Measurements from ENCODE around the gene AGR3.

The AGR3 gene

DNA sequence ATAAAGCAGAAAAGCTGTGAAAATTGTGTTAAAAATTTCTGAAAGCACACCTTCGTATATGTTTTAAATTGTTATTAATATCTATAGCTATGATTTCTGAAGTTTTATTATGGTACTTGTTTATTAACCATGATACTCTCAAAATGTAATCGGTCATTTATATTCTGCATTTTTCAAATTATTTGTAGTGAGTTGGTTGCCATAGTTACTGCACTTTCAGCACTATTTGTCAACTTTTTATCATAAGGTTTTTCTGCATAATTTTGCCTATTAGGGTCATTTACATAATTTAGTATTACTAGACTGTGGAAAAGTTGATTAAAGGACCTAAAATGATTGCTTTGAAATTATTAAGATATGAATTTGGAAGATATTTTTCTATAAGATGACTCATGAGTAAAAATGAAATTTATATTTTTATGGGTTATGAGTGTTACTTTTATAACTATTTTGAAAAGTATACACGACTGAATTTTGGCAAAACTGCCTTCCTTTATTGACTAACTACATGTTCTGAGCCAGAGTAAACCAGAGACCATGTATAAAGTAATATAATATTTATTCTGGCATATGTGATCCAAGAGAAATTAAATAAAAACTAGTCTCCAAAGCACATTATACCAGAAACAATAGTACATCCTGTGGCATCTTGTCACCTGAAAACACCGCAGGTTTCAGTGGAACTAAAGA lies 69.1 kb downstream of the AGR3 start:
- in situ Hi-C loops (cut with MboI; ENCODE audit: low pct_unique_long_range_greater_than_20kb, low sequenced_read_pairs, unreplicated experiment), result no loop called here
- TF ChIP-seq, protein P1, sequence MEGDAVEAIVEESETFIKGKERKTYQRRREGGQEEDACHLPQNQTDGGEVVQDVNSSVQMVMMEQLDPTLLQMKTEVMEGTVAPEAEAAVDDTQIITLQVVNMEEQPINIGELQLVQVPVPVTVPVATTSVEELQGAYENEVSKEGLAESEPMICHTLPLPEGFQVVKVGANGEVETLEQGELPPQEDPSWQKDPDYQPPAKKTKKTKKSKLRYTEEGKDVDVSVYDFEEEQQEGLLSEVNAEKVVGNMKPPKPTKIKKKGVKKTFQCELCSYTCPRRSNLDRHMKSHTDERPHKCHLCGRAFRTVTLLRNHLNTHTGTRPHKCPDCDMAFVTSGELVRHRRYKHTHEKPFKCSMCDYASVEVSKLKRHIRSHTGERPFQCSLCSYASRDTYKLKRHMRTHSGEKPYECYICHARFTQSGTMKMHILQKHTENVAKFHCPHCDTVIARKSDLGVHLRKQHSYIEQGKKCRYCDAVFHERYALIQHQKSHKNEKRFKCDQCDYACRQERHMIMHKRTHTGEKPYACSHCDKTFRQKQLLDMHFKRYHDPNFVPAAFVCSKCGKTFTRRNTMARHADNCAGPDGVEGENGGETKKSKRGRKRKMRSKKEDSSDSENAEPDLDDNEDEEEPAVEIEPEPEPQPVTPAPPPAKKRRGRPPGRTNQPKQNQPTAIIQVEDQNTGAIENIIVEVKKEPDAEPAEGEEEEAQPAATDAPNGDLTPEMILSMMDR (IDR thresholded peaks at IDR 0.05; ENCODE audit: extremely low read depth, insufficient read depth, missing control alignments), result no peak
- DNase-seq (ENCODE audit: low spot score), result no peak

DNA sequence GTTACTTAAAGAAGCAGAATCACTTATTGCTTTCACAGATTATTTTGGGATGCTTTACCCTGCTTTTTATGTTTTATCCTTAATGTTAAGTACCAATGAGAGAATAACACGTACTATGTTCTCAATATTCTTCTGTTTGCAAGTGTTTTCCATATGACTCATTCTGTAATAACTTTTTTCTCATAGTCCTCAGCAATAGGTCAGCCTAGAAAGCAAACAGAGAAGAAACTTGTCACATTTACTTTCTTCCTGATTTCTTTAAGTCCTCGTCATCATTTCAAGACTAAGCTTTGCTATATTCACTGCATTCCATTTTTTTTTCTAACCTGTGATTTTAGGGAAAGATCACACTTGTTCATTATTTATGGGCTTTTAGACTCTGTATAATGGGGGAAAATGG lies 70.2 kb downstream of the AGR3 start:
- no peak for DNase-seq (ENCODE audit: low spot score)
- in situ Hi-C loops (cut with MboI; ENCODE audit: low pct_unique_long_range_greater_than_20kb, low sequenced_read_pairs, unreplicated experiment), result no loop called here
- TF ChIP-seq, protein P1 (IDR thresholded peaks at IDR 0.05; ENCODE audit: extremely low read depth, insufficient read depth, missing control alignments), result no peak

DNA sequence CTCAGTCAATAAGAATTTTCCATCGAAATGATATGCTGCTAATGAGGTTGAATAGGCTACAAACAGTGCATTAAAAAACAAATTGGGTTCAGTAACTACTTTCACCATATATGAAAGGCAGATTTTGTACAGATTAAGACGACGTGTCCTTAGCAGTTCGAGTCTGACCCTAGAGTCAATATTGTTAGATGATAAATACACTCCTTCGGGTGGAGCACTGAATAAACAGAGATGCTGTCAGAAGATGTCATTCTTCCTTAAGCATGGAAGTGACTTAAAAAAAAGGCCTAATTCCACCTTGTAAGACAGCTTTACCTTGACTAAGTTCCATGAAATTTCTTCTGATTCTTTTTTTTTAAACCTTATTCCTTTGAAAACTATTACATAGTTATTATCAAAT lies 71.2 kb downstream of the AGR3 start:
- in situ Hi-C loops (cut with MboI; ENCODE audit: low pct_unique_long_range_greater_than_20kb, low sequenced_read_pairs, unreplicated experiment), result no loop called here
- no peak for DNase-seq (ENCODE audit: low spot score)
- TF ChIP-seq, protein P1 (IDR thresholded peaks at IDR 0.05; ENCODE audit: extremely low read depth, insufficient read depth, missing control alignments), result no peak

DNA sequence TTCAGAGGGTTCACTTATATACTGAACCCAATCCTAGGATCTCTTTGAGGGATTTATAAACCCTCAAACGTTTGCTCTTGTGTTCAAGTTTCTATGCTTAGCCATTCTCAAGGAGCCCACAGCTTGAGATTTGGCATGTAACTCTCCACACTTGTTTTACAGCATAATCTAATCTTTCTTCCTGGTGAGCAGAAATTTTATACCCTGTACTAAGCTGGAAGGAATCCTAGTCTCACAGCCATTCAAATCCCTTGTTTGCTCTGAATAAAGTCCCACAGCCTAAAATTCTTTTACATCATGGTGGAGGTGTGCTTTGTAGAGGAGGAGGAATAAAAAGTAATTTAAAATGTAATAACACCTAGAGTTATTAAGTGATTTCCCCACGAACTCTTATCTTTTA lies 71.7 kb downstream of the AGR3 start:
- TF ChIP-seq, protein P1 (IDR thresholded peaks at IDR 0.05; ENCODE audit: extremely low read depth, insufficient read depth, missing control alignments), result no peak
- in situ Hi-C loops (cut with MboI; ENCODE audit: low pct_unique_long_range_greater_than_20kb, low sequenced_read_pairs, unreplicated experiment), result no loop called here
- DNase-seq (ENCODE audit: low spot score), result no peak

All from GM13977 (cell line).